Activated naive CD4-positive, alpha-beta T cell treated with anti-CD3 and anti-CD28 coated beads for 36 hours (primary cell): ENCODE data around the gene FGGY. TPM values are rescaled to one million over a fixed set of nuclear protein-coding genes. Genes with fewer than 3 reads are reported as not detected.

Experiments used
- CTCF ChIA-PET: fragments of 350-600 bp; sonication (Branson Sonifier 250); formaldehyde crosslinking; loops from one replicate; lab custom pipeline; 2021; ENCODE audit warnings: antibody characterized with exemption; lab: Charles Lee
- DNase-seq: peaks from one replicate; pipeline ENCODE4 v3.0.0-alpha.2; 2020
- H3K27ac Mint-ChIP-seq: one replicate; pipeline ENCODE4 v1.8.0; 2021; ENCODE audit warnings: mild to moderate bottlenecking, mixed read lengths
- H3K27me3 Mint-ChIP-seq: one replicate; pipeline ENCODE4 v1.8.0; 2021; ENCODE audit warnings: low read depth, mixed read lengths
- H3K36me3 Mint-ChIP-seq: one replicate; pipeline ENCODE4 v1.8.0; 2021; ENCODE audit warnings: low read depth, mixed read lengths
- H3K4me1 Mint-ChIP-seq: one replicate; pipeline ENCODE4 v1.8.0; 2021; ENCODE audit warnings: low read depth, mixed read lengths
- H3K4me3 Mint-ChIP-seq: one replicate; pipeline ENCODE4 v1.8.0; 2021; ENCODE audit warnings: mild to moderate bottlenecking, moderate library complexity, mixed read lengths
- H3K9me3 Mint-ChIP-seq: one replicate; pipeline ENCODE4 v1.8.0; 2021; ENCODE audit warnings: mixed read lengths
- intact Hi-C: fragments of 100-400 bp; cut with micrococcal nuclease; formaldehyde crosslinking; loops from one replicate; pipeline ENCODE4 v1.15.1; 2023
- total RNA-seq, 2 experiments: library from RNA; stranded (reverse); gene quantifications; one replicate each; pipeline ENCODE4 v1.2.3, GENCODE V29; 2021

FGGY gene
- total RNA-seq, 2 experiments from 2014 or later = 9.8 to 10.9 TPM

GRCh38 chr1:59766227-59766855 lies 469.4 kb downstream of the FGGY start:
- no peak overlapping the region for H3K27ac Mint-ChIP-seq

GRCh38 chr1:59767119-59767518 lies 470.2 kb downstream of the FGGY start:
- Mint-ChIP-seq H3K36me3 (no peaks in the 10 kb centered on the region), H3K27me3 (no peaks in the 10 kb centered on the region), H3K4me3 (no peak overlapping the region), H3K4me1 (no peaks in the 10 kb centered on the region), H3K9me3 (no peaks in the 10 kb centered on the region), H3K27ac (no peak overlapping the region)
- intact Hi-C loops = no loop called here
- CTCF ChIA-PET = no interaction called here
- DNase-seq = no peak

More at GRCh38 chr1:59766227-59766855, 469.4 kb downstream of the FGGY start:
- no peak overlapping the region for H3K4me3 Mint-ChIP-seq
- intact Hi-C loops = no loop called here
- no peaks in the 10 kb centered on the region for H3K36me3 Mint-ChIP-seq
- CTCF ChIA-PET = interaction anchor here (0.9 to 1.2 kb wide), 2 partner anchors 38 to 999 kb away, joined by 3 read pairs; no protein-coding TSS in a partner anchor
- H3K9me3 Mint-ChIP-seq = no peaks in the 10 kb centered on the region
- H3K27me3 Mint-ChIP-seq = no peaks in the 10 kb centered on the region
- H3K4me1 Mint-ChIP-seq = no peaks in the 10 kb centered on the region
- no peak for DNase-seq

GRCh38 chr1:59768792-59769735 lies 472.2 kb downstream of the FGGY start:
- DNase-seq = no peak
- H3K4me1 Mint-ChIP-seq = no peaks in the 10 kb centered on the region
- H3K36me3 Mint-ChIP-seq = no peaks in the 10 kb centered on the region
- no peaks in the 10 kb centered on the region for H3K27me3 Mint-ChIP-seq
- intact Hi-C loops = no loop called here
- H3K27ac Mint-ChIP-seq = no peak overlapping the region
- H3K9me3 Mint-ChIP-seq = no peaks in the 10 kb centered on the region
- CTCF ChIA-PET = interaction anchor here (0.6 to 2.1 kb wide), 2 partner anchors 10 to 45 kb away, joined by 3 to 7 read pairs; no protein-coding TSS in a partner anchor
- H3K4me3 Mint-ChIP-seq = no peak overlapping the region

- Mint-ChIP-seq H3K9me3 (no peaks in the 10 kb centered on the region), H3K27me3 (no peaks in the 10 kb centered on the region), H3K4me1 (no peaks in the 10 kb centered on the region), H3K27ac (no peak overlapping the region), H3K36me3 (no peaks in the 10 kb centered on the region), H3K4me3 (no peak overlapping the region)
- CTCF ChIA-PET = interaction anchor here (2.1 kb wide), 1 partner anchor 10 kb away, joined by 7 read pairs; no protein-coding TSS in a partner anchor
- no peak for DNase-seq
- intact Hi-C loops = no loop called here
These were observed 472.8 kb downstream of the FGGY start for GRCh38 chr1:59769736-59770095.

- CTCF ChIA-PET = interaction anchor here (0.6 to 1.5 kb wide), 3 partner anchors 13 to 178 kb away, joined by 3 to 5 read pairs (median 5); no protein-coding TSS in a partner anchor
- intact Hi-C loops = no loop called here
These were observed 474.5 kb downstream of the FGGY start for GRCh38 chr1:59771361-59771760.

GRCh38 chr1:59775480-59775879 lies 478.6 kb downstream of the FGGY start:
- no peaks in the 10 kb centered on the region for H3K36me3 Mint-ChIP-seq
- H3K27me3 Mint-ChIP-seq = no peaks in the 10 kb centered on the region
- CTCF ChIA-PET = no interaction called here
- no peak overlapping the region for H3K4me3 Mint-ChIP-seq
- H3K9me3 Mint-ChIP-seq = no peaks in the 10 kb centered on the region
- DNase-seq = no peak
- intact Hi-C loops = no loop called here
- H3K27ac Mint-ChIP-seq = no peak overlapping the region
- H3K4me1 Mint-ChIP-seq = no peaks in the 10 kb centered on the region

More at GRCh38 chr1:59771361-59771760, 474.5 kb downstream of the FGGY start:
- Mint-ChIP-seq H3K9me3 (no peaks in the 10 kb centered on the region), H3K27me3 (no peaks in the 10 kb centered on the region), H3K36me3 (no peaks in the 10 kb centered on the region), H3K4me3 (no peak overlapping the region), H3K4me1 (no peaks in the 10 kb centered on the region), H3K27ac (no peak overlapping the region)
- no peak for DNase-seq

- CTCF ChIA-PET = interaction anchor here (0.9 kb wide), 1 partner anchor 170 kb away, joined by 3 read pairs; no protein-coding TSS in a partner anchor
- intact Hi-C loops = no loop called here
- Mint-ChIP-seq H3K36me3 (no peaks in the 10 kb centered on the region), H3K4me3 (no peak overlapping the region), H3K27ac (no peak overlapping the region), H3K9me3 (no peaks in the 10 kb centered on the region), H3K27me3 (no peaks in the 10 kb centered on the region), H3K4me1 (no peaks in the 10 kb centered on the region)
- DNase-seq = no peak
These were observed 480.3 kb downstream of the FGGY start for GRCh38 chr1:59776960-59777852.

- Mint-ChIP-seq H3K36me3 (no peaks in the 10 kb centered on the region), H3K27ac (no peak overlapping the region), H3K4me3 (no peak overlapping the region), H3K4me1 (no peaks in the 10 kb centered on the region), H3K9me3 (no peaks in the 10 kb centered on the region), H3K27me3 (no peaks in the 10 kb centered on the region)
- CTCF ChIA-PET = interaction anchor here (0.7 to 1.0 kb wide), 2 partner anchors 21 to 84 kb away, joined by 3 to 4 read pairs; no protein-coding TSS in a partner anchor
- intact Hi-C loops = no loop called here
- DNase-seq = no peak
These were observed 483.1 kb downstream of the FGGY start for GRCh38 chr1:59779949-59780348.

GRCh38 chr1:59788825-59789224 lies 491.9 kb downstream of the FGGY start:
- no peak for DNase-seq
- H3K27ac Mint-ChIP-seq = no peak overlapping the region
- no peaks in the 10 kb centered on the region for H3K27me3 Mint-ChIP-seq
- H3K4me3 Mint-ChIP-seq = no peak overlapping the region
- peaks cover 2% of the 10 kb centered on the region for H3K36me3 Mint-ChIP-seq
- intact Hi-C loops = no loop called here
- H3K4me1 Mint-ChIP-seq = peaks cover 3% of the 10 kb centered on the region
- peaks cover 19% of the 10 kb centered on the region for H3K9me3 Mint-ChIP-seq
- CTCF ChIA-PET = interaction anchor here (0.5 kb wide), 1 partner anchor 12 kb away, joined by 4 read pairs; no protein-coding TSS in a partner anchor

GRCh38 chr1:59798600-59798999 lies 501.7 kb downstream of the FGGY start:
- Mint-ChIP-seq H3K9me3 (peaks cover 8% of the 10 kb centered on the region), H3K4me3 (no peak overlapping the region), H3K27ac (no peak overlapping the region), H3K27me3 (peaks cover 3% of the 10 kb centered on the region), H3K36me3 (no peaks in the 10 kb centered on the region), H3K4me1 (peaks cover 2% of the 10 kb centered on the region)
- intact Hi-C loops = no loop called here
- CTCF ChIA-PET = no interaction called here
- DNase-seq = no peak

GRCh38 chr1:59803458-59804038 lies 506.7 kb downstream of the FGGY start:
- H3K4me1 Mint-ChIP-seq = peaks cover 2% of the 10 kb centered on the region
- H3K36me3 Mint-ChIP-seq = no peaks in the 10 kb centered on the region
- no peaks in the 10 kb centered on the region for H3K9me3 Mint-ChIP-seq
- H3K27ac Mint-ChIP-seq = no peak overlapping the region
- DNase-seq = no peak
- no peak overlapping the region for H3K4me3 Mint-ChIP-seq
- intact Hi-C loops = no loop called here
- peaks cover 5% of the 10 kb centered on the region for H3K27me3 Mint-ChIP-seq
- CTCF ChIA-PET = no interaction called here
